ENCODE results near the gene DPH5.

GRCh38 chr1:100953960-100954730 is 71.4 kb downstream of the DPH5 start:
- TF ChIP-seq EZH2 (IDR thresholded peaks at IDR 0.05; ENCODE audit: insufficient read depth, poor library complexity, severe bottlenecking) (no peak), EZH2phosphoT487 (IDR thresholded peaks at IDR 0.05; ENCODE audit: insufficient read depth, low read depth) (no peak)

Measured in GM23248 (cell line).